NCI-H2081 treated with DMSO at 0.1 percent for 48 hours (cell line): Measurements from ENCODE around the gene GUCY1A2.

Experiments used
- DNase-seq: peaks from one replicate; lab custom pipeline; 2025; lab: John Stamatoyannopoulos, UW

GUCY1A2 gene

GRCh38 chr11:106998916-106999188, 19.4 kb downstream of the GUCY1A2 start:
- no peak for DNase-seq

GRCh38 chr11:106998116-106998915, 20.0 kb downstream of the GUCY1A2 start:
- no peak for DNase-seq

- DNase-seq, result no peak
Observed at GRCh38 chr11:106997227-106997626, 21.0 kb downstream of the GUCY1A2 start.

GRCh38 chr11:106996691-106997090, 21.6 kb downstream of the GUCY1A2 start:
- no peak for DNase-seq

DNA sequence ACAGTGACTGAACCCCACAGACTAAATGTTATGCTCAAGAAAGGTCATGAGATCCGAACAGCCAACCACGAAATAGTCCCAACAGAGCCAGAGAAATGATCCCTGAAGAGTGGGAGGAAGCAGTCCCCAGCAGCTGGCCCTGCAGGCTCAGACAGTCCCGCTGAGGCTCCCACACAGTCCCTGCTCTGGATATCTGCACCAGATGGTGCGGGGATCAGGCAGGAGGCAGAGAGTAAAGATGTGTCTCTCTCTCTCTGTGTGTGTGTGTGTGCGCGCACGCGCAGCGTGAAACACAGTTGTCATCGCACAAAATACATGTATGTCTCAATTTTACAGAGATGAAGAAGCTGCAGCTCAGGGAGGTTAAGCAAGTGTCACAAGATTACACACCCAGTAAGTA, 27.9 kb downstream of the GUCY1A2 start:
- DNase-seq, result no peak

- no peak for DNase-seq
Observed at GRCh38 chr11:106989078-106989455, 29.2 kb downstream of the GUCY1A2 start.

- no peak for DNase-seq
Observed at GRCh38 chr11:106988151-106989077, 29.9 kb downstream of the GUCY1A2 start.

DNA sequence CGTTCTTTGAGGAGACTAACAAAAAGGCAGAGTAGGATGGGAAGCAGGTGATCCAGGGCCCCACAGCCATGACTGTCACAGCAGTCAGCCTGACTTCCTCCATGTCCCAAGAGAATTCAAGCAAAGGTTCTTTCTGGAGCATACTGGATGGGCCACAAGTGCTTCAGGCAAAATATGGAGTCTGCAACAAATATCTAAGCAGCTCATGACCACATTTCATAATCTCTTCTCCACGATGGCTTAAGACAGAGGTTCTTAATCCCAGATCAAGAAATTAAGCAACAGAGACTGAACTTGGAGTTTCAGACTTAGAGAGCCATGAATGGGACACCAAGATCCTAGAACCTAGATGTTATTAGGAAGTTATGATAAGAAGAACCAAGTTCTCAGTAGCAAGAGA, 31.6 kb downstream of the GUCY1A2 start:
- DNase-seq, result no peak

- no peak for DNase-seq
Observed at GRCh38 chr11:106986261-106986660, 32.0 kb downstream of the GUCY1A2 start.

- DNase-seq, result no peak
Observed at GRCh38 chr11:106983991-106984390, 34.3 kb downstream of the GUCY1A2 start.

GRCh38 chr11:106983261-106983660, 35.0 kb downstream of the GUCY1A2 start:
- no peak for DNase-seq

DNA sequence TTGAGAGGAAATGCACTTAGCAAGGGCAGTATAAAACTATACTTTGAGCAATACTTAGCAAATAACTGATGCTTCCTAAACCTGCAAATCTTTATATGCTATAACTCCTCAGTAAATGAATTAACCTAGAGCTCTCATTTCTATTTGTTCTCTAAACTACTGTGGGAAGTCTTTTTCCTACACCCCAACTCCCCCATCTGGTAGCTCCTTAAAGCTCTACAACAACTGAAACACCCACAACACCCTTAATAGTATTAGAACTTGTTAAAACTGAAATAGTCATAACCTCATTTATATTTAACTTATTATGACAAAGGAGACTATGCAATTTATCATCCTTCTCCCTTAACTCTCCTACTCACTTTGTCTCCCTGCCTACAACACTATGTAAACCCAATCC, 43.4 kb downstream of the GUCY1A2 start:
- no peak for DNase-seq

GRCh38 chr11:106971864-106972263, 46.4 kb downstream of the GUCY1A2 start:
- no peak for DNase-seq

- no peak for DNase-seq
Observed at GRCh38 chr11:106969644-106970355, 48.5 kb downstream of the GUCY1A2 start.

- no peak for DNase-seq
Observed at GRCh38 chr11:106962995-106963394, 55.3 kb downstream of the GUCY1A2 start.

GRCh38 chr11:106961518-106961917, 56.8 kb downstream of the GUCY1A2 start:
- DNase-seq, result no peak

DNA sequence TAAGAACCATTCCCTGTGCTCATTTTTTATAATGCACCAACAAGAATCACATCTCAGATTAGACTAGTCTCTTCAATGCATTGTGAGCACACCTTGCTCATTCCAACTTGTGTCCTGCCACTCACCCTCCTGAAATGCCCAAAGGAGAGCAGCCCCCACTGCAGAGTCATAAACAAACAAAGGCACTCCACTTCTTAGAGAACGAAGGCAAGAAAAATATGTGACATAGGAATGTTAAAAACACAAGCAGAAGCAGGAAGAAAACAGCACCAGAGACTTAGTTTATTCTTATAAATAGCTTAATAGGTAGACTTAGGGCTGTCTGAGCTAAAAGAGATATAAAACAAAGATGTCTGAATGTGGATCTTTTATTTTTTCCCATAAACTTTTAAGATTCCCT, 57.2 kb downstream of the GUCY1A2 start:
- DNase-seq, result no peak

DNA sequence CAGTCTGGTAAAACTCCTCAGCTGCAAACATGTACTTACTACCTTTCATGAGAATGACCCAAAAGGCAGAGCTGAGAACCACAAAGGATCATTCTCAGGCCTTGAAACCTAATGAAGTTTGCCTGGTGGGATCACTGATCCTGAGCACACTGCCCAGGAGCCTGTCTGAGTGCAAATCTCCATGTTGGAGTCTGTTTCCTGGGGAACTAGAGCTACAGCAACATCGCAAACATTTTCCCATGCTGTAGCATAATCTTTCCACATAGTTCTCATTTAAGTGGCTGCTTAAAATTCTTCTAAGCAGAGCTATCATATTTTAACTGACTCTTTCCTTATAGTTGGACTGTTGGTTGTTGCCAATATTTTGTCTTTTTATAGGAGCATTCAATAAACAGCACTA, 58.5 kb downstream of the GUCY1A2 start:
- DNase-seq, result no peak

GRCh38 chr11:106959386-106959785, 58.9 kb downstream of the GUCY1A2 start:
- no peak for DNase-seq

DNA sequence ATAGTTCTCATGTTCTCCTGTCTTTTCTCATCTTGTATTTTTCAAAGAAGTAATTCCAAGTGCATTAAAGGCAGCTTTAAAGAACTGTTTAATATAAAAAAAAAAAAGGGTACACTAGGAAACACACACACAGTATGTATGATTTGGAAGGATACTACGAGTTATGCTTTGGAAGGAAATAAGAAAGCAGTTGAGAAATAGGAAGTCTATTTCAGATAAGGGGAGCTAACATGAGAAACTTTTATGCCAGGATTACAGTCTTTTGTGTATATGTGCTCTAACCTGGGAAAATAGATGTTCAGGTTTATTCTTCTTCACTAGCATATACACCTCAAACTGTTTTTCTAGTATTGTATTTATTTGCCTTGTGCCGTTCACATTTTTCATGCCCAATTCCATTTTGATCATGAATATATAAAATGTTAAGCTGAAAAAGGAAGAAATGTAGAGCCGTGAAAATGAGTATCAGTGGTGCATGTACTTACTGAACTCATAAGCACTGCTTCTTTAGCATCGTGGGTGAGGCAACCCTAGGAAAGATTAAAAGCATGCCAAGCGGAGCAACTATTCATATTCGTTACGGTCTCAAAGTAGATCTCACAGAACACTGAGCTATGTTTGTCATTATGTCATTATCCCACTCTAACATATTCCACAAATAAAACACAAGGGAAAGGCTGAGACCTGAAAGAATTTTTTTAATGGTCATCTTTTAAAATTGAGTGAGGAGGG, 59.6 kb downstream of the GUCY1A2 start:
- DNase-seq, result no peak

DNA sequence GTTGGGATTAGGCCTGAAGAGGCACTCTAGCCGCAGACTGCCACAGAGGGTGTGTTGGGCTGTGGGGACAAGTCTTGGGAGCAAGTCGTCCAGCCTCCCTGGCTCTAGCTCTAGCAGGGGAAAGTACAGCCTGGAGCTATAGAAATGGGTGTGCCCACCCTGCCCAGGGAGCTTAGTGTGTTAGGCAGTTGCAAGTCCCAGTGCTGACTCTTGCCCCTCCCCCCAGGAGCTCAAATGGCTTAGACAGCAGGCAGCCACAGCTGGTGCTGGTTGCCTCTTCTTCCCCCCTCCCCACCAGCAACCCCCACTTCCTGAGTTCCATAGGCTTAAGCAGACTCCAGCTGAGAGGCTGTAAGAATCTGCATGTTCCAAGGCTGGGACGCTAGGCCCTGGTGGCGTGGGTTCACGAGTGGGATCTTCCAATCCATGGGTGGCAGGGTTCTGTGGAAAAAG, 61.2 kb downstream of the GUCY1A2 start:
- no peak for DNase-seq

DNA sequence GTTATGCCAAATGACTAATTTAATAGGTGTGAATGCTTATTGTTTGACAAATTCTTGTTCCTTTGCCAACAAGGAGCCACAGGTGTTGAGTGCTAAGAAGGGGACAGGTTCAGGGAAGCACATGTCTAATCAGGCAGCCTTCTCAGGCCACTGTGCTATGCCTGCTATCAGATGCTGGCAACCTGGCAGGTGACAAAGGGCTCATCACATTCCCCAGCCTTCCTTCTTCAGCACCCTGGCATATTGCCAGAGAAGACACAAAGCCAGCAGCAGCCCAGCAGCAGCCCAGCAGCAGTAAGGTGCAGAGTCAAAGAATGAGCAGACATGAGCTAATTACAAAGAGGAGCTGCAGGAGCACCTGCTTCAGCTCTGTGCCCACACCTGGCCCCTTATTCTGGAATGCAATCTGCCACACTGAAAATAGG, 68.2 kb downstream of the GUCY1A2 start:
- DNase-seq, result no peak
